ENCODE measurements around the gene PRKCB. TPM values are rescaled to one million over a fixed set of nuclear protein-coding genes. Genes with fewer than 3 reads are reported as not detected.

PRKCB gene
- polyA plus RNA-seq, 2 of the 4 experiments (the other 2 are of a cell fraction): 0.09 to 0.22 TPM

GRCh38 chr16:23950898-23951297 lies 115.1 kb downstream of the PRKCB start:
- Histone ChIP-seq H3K9me3 (no peaks in the 10 kb centered on the region), H3K27ac (no peak overlapping the region), H3K4me3 (no peak overlapping the region), H3K4me2 (no peak overlapping the region), H3K4me1 (no peaks in the 10 kb centered on the region)
- 22% methylated on average over 7 of the region's 7 CpGs for WGBS (ENCODE audit: missing lambda C conversion rate)
- CTCF ChIA-PET: no interaction called here
- DNase-seq (ENCODE audit: low read depth in 1 of 2, low spot score in 1 of 2): no peak
- no peak for FAIRE-seq
- TF ChIP-seq RCOR1 (IDR thresholded peaks at IDR 0.05; ENCODE audit: low read depth, low read length) (no peak), SREBF2 (IDR thresholded peaks at IDR 0.05) (no peak), TP53 (CRISPR knock-in tag; IDR thresholded peaks at IDR 0.05) (no peak), USF2 (IDR thresholded peaks at IDR 0.05) (no peak), ZNF302 (CRISPR knock-in tag; IDR thresholded peaks at IDR 0.05) (no peak), HOXA7 (CRISPR knock-in tag; IDR thresholded peaks at IDR 0.05) (no peak), FOSL2 (IDR thresholded peaks at IDR 0.05) (no peak), FOSL2 (CRISPR knock-in tag; IDR thresholded peaks at IDR 0.05) (no peak), MAX (IDR thresholded peaks at IDR 0.05) (no peak), MAFK (IDR thresholded peaks at IDR 0.05; ENCODE audit: partially characterized antibody) (no peak), EP300 (IDR thresholded peaks at IDR 0.05) (no peak), HMGXB4 (CRISPR knock-in tag; IDR thresholded peaks at IDR 0.05; ENCODE audit: borderline replicate concordance) (no peak), JUNB (IDR thresholded peaks at IDR 0.05) (no peak), E2F6 (IDR thresholded peaks at IDR 0.05; ENCODE audit: borderline replicate concordance, low read depth) (no peak), HEYL (CRISPR knock-in tag; IDR thresholded peaks at IDR 0.05) (no peak), CEBPB (IDR thresholded peaks at IDR 0.05) (no peak), HDAC2 (IDR thresholded peaks at IDR 0.05) (no peak), CTCF (IDR thresholded peaks at IDR 0.05) (no peak), POLR2A (IDR thresholded peaks at IDR 0.05; ENCODE audit: low read length) (no peak)
- no peak for ATAC-seq
- POLR2A ChIA-PET: no interaction called here

- ChIA-PET POLR2A (interaction anchor here (0.6 kb wide), 1 partner anchor 61 kb away, joined by 4 read pairs; no protein-coding TSS in a partner anchor), CTCF (interaction anchor here (1.0 kb wide), 1 partner anchor 26 kb away, joined by 3 read pairs; no protein-coding TSS in a partner anchor)
- no peak overlapping the region; the same call in 2 of the 3 replicates for H3K4me2 ChIP-seq
- no peak overlapping the region for H3K27ac ChIP-seq
- TF ChIP-seq FOXS1 (CRISPR knock-in tag; IDR thresholded peaks at IDR 0.05) (no peak), TFCP2L1 (CRISPR knock-in tag; IDR thresholded peaks at IDR 0.05) (no peak)
- FAIRE-seq (no peak), DNase-seq (ENCODE audit: low read depth in 1 of 2, low spot score in 1 of 2) (no peak), ATAC-seq (peak; percentile 44 to 46; a peak in 4 of 6 replicates)
- H3K9me3 ChIP-seq: no peaks in the 10 kb centered on the region
- H3K4me1 ChIP-seq: no peaks in the 10 kb centered on the region
- no peak overlapping the region for H3K4me3 ChIP-seq
- WGBS (ENCODE audit: missing lambda C conversion rate): 4% methylated on average over 13 of the region's 13 CpGs
Measured at GRCh38 chr16:23952128-23952970, 116.6 kb downstream of the PRKCB start.

All from A549 (cell line).